SK-N-SH treated with all-trans-retinoic acid at 6 μM for 48 hours (cell line): ENCODE results near the gene PRKAG2.
"Not testable (repeated sequence)": the region's sequence is repeated elsewhere in the genome, so short reads cannot be mapped to it uniquely, and the experiment has no call there.

ENCODE experiments used
- CREB5 ChIP-seq: fragments of 250-450 bp; sonication (Bioruptor Pico); IDR thresholded peaks from 2 replicates; pipeline ENCODE4 v1.5.1; 2020; ENCODE audit warnings: low read depth, mild to moderate bottlenecking, moderate library complexity
- ESRRG ChIP-seq: fragments of 250-450 bp; sonication (Bioruptor Pico); IDR thresholded peaks from 2 replicates; pipeline ENCODE4 v1.6.1; 2021; ENCODE audit warnings: mild to moderate bottlenecking
- GLIS3 ChIP-seq: fragments of 250-450 bp; sonication (Bioruptor Pico); IDR thresholded peaks from 2 replicates; pipeline ENCODE4 v1.5.0; 2020; ENCODE audit warnings: mild to moderate bottlenecking, moderate library complexity
- ISL1 ChIP-seq: fragments of 250-450 bp; sonication (Bioruptor Pico); IDR thresholded peaks from 2 replicates; pipeline ENCODE4 v2.1.2; 2022; ENCODE audit warnings: mild to moderate bottlenecking, moderate library complexity
- OSR1 ChIP-seq: fragments of 250-450 bp; sonication (Bioruptor Pico); IDR thresholded peaks from 2 replicates; pipeline ENCODE4 v1.8.0; 2022; ENCODE audit warnings: moderate library complexity, mild to moderate bottlenecking, inconsistent platforms
- PATZ1 ChIP-seq: fragments of 250-450 bp; sonication (Bioruptor Pico); IDR thresholded peaks from 2 replicates; pipeline ENCODE4 v1.8.0; 2020; ENCODE audit warnings: mild to moderate bottlenecking, moderate library complexity, borderline replicate concordance
- SNAI2 ChIP-seq: fragments of 250-450 bp; sonication (Bioruptor Pico); IDR thresholded peaks from 2 replicates; pipeline ENCODE4 v1.5.0; 2020; ENCODE audit warnings: mild to moderate bottlenecking, moderate library complexity
- ZFP3 ChIP-seq: fragments of 250-450 bp; sonication (Bioruptor Pico); IDR thresholded peaks from 2 replicates; pipeline ENCODE4 v1.5.0; 2020; ENCODE audit warnings: mild to moderate bottlenecking, moderate library complexity
- ZFP30 ChIP-seq: fragments of 450-650 bp; formaldehyde crosslinking; IDR thresholded peaks from 2 replicates; pipeline ENCODE4 v1.5.0; 2022; ENCODE audit warnings: mild to moderate bottlenecking, moderate library complexity
- ZNF565 ChIP-seq: fragments of 450-650 bp; formaldehyde crosslinking; conservative IDR thresholded peaks from 2 replicates; pipeline ENCODE4 v1.5.0; 2020; ENCODE audit warnings: low read depth, mild to moderate bottlenecking, moderate library complexity

GRCh38 chr7:151797667-151798307 is 79.1 kb downstream of the PRKAG2 start:
- not testable (repeated sequence) for TF ChIP-seq GLIS3; PATZ1 (CRISPR knock-in tag); CREB5 (CRISPR knock-in tag); ISL1 (CRISPR knock-in tag); ZFP30; ESRRG (CRISPR knock-in tag); ZNF565 (CRISPR knock-in tag); OSR1 (CRISPR knock-in tag); SNAI2 (CRISPR knock-in tag); ZFP3
